ENCODE measurements around the gene NSFL1C.
"Not testable (repeated sequence)": the region's sequence is repeated elsewhere in the genome, so short reads cannot be mapped to it uniquely, and the experiment has no call there.

NSFL1C gene

GRCh38 chr20:1466211-1467081, at the start of gene NSFL1C:
Gene NSFL1C (minus strand): TSS chr20:1466849. CDS start chr20:1466824, 25 bp downstream.
- peak; percentile 93 for DNase-seq

- no peak for DNase-seq
These were observed 47.2 kb upstream of the NSFL1C start for GRCh38 chr20:1513801-1514200.

GRCh38 chr20:1509237-1509636, 42.6 kb upstream of the NSFL1C start:
- no peak for DNase-seq

GRCh38 chr20:1508574-1508973, 41.9 kb upstream of the NSFL1C start:
- DNase-seq, result no peak

GRCh38 chr20:1507276-1507675, 40.6 kb upstream of the NSFL1C start:
- no peak for DNase-seq

GRCh38 chr20:1505871-1506270, 39.2 kb upstream of the NSFL1C start:
- DNase-seq, result no peak

GRCh38 chr20:1505361-1505760, 38.7 kb upstream of the NSFL1C start:
- DNase-seq, result no peak

- DNase-seq, result peak; percentile 83
These were observed 37.0 kb upstream of the NSFL1C start for GRCh38 chr20:1503564-1504227.

- no peak for DNase-seq
These were observed 33.8 kb upstream of the NSFL1C start for GRCh38 chr20:1500496-1500895.

- no peak for DNase-seq
These were observed 33.1 kb upstream of the NSFL1C start for GRCh38 chr20:1499528-1500420.

GRCh38 chr20:1497371-1497770, 30.7 kb upstream of the NSFL1C start:
- not testable (repeated sequence) for DNase-seq

- DNase-seq, result no peak
These were observed 30.3 kb upstream of the NSFL1C start for GRCh38 chr20:1496930-1497329.

GRCh38 chr20:1494436-1494835, 27.8 kb upstream of the NSFL1C start:
- DNase-seq, result no peak

GRCh38 chr20:1493536-1493935, 26.9 kb upstream of the NSFL1C start:
- DNase-seq, result no peak

GRCh38 chr20:1491860-1492642, 25.4 kb upstream of the NSFL1C start:
- no peak for DNase-seq

GRCh38 chr20:1491281-1491840, 24.7 kb upstream of the NSFL1C start, which contains the start of gene SIRPB2:
Gene SIRPB2 (minus strand): TSS chr20:1491420. CDS start chr20:1491359, 61 bp downstream.
- no peak for DNase-seq

GRCh38 chr20:1490643-1491195, 24.1 kb upstream of the NSFL1C start:
- no peak for DNase-seq

GRCh38 chr20:1489764-1490436, 23.3 kb upstream of the NSFL1C start:
- DNase-seq, result no peak

- no peak for DNase-seq
These were observed 22.7 kb upstream of the NSFL1C start for GRCh38 chr20:1489325-1489724.

GRCh38 chr20:1486566-1486965, 19.9 kb upstream of the NSFL1C start:
- no peak for DNase-seq
